ENCODE results near the gene GDF9. TPM values are rescaled to one million over a fixed set of nuclear protein-coding genes. Genes with fewer than 3 reads are reported as not detected.

Gene GDF9
- total RNA-seq, 1 experiment from 2014 or later, result 0.49 TPM

GRCh38 chr5:132865668-132866341 is 464 bp downstream of the GDF9 start:
- TF ChIP-seq EGR1 (IDR thresholded peaks at IDR 0.05; ENCODE audit: low read depth), result 0 out of 2 replicates have a peak, but pooled peaks have one; percentile 52
- no peak for TF ChIP-seq CTCF (IDR thresholded peaks at IDR 0.05 in 2 of 3, conservative IDR thresholded peaks at IDR 0.05 in 1 of 3; ENCODE audit: borderline replicate concordance in 1 of 3, insufficient read depth in 1 of 3, low read depth in 2 of 3, low read length in 2 of 3)
- TF ChIP-seq EZH2phosphoT487 (IDR thresholded peaks at IDR 0.05; ENCODE audit: borderline replicate concordance), result no peak
- Histone ChIP-seq H3K4me2 (ENCODE audit: low read length) (peak overlapping the region; percentile 82), H3K9me2 (ENCODE audit: insufficient read depth) (no peaks in the 10 kb centered on the region), H3K4me3 (replicated peaks in 1 of 2; ENCODE audit: low read depth in 1 of 2, low read length in 2 of 2) (peak overlapping the region; percentile 89 to 98), H3K27ac (ENCODE audit: low read depth, low read length) (peak overlapping the region; percentile 70), H3K79me2 (ENCODE audit: insufficient read depth, low read length) (peaks cover 26% of the 10 kb centered on the region), H3K4me1 (ENCODE audit: control insufficient read depth in 1 of 2, insufficient read depth in 2 of 2, low read length in 2 of 2) (peaks cover 4 to 17% of the 10 kb centered on the region in 2 experiments), H3K36me3 (ENCODE audit: control insufficient read depth in 1 of 2, insufficient read depth in 2 of 2, low read length in 2 of 2) (peaks cover 4 to 15% of the 10 kb centered on the region in 2 experiments; a peak in 2 of 4 replicates), H3K27me3 (ENCODE audit: insufficient read depth, low read length) (no peaks in the 10 kb centered on the region), H2AFZ (ENCODE audit: low read depth, low read length, poor library complexity, severe bottlenecking) (no peak overlapping the region), H3K9me3 (ENCODE audit: control insufficient read depth in 1 of 2, insufficient read depth in 1 of 2, low read depth in 1 of 2, low read length in 2 of 2) (no peaks in the 10 kb centered on the region), H3K9ac (ENCODE audit: low read length) (peak overlapping the region; percentile 99), H4K20me1 (ENCODE audit: insufficient read depth) (no peaks in the 10 kb centered on the region)
- ChIA-PET RAD21 (ENCODE audit: low non-redundant PET in 1 of 2, low total read pairs in 2 of 2, uncharacterized antibody in 2 of 2, unreplicated experiment in 2 of 2) (no interaction called here), POLR2A (interaction anchor here (1.4 to 1.6 kb wide), 2 partner anchors 12 to 35 kb away, joined by 4 to 5 read pairs; partner anchors contain the start of gene SHROOM1), CTCF (interaction anchor here (1.1 to 2.1 kb wide), 3 partner anchors 17 to 479 kb away, joined by 4 to 6 read pairs (median 6); no protein-coding TSS in a partner anchor)
- intact Hi-C loops (cut with micrococcal nuclease), result no loop called here
- BruUV-seq (replicated peaks), result TSS peak; percentile 92
- ATAC-seq, result peak; percentile 61
- DNase-seq (ENCODE audit: low read depth, low spot score), result no peak

GRCh38 chr5:132860742-132861141 is 5.5 kb downstream of the GDF9 start:
- H3K9ac ChIP-seq (ENCODE audit: low read length), result no peak overlapping the region
- no peaks in the 10 kb centered on the region for H3K9me3 ChIP-seq (ENCODE audit: control insufficient read depth in 1 of 2, insufficient read depth in 1 of 2, low read depth in 1 of 2, low read length in 2 of 2)
- no peaks in the 10 kb centered on the region for H3K36me3 ChIP-seq (ENCODE audit: control insufficient read depth in 1 of 2, insufficient read depth in 2 of 2, low read length in 2 of 2)
- H3K27ac ChIP-seq (ENCODE audit: low read depth, low read length), result no peak overlapping the region
- no peak overlapping the region for H3K4me3 ChIP-seq (replicated peaks in 1 of 2; ENCODE audit: low read depth in 1 of 2, low read length in 2 of 2)
- H3K4me1 ChIP-seq (ENCODE audit: control insufficient read depth in 1 of 2, insufficient read depth in 2 of 2, low read length in 2 of 2), result peaks cover 0 to 4% of the 10 kb centered on the region in 2 experiments; a peak in 2 of 4 replicates
- H3K9me2 ChIP-seq (ENCODE audit: insufficient read depth), result no peaks in the 10 kb centered on the region
- intact Hi-C loops (cut with micrococcal nuclease), result no loop called here
- ChIA-PET POLR2A (no interaction called here), CTCF (no interaction called here), RAD21 (ENCODE audit: low non-redundant PET in 1 of 2, low total read pairs in 2 of 2, uncharacterized antibody in 2 of 2, unreplicated experiment in 2 of 2) (no interaction called here)
- H3K4me2 ChIP-seq (ENCODE audit: low read length), result no peak overlapping the region
- H4K20me1 ChIP-seq (ENCODE audit: insufficient read depth), result no peaks in the 10 kb centered on the region
- no peak overlapping the region for H2AFZ ChIP-seq (ENCODE audit: low read depth, low read length, poor library complexity, severe bottlenecking)
- H3K27me3 ChIP-seq (ENCODE audit: insufficient read depth, low read length), result no peaks in the 10 kb centered on the region
- ATAC-seq (no peak), DNase-seq (ENCODE audit: low read depth, low spot score) (no peak)
- BruUV-seq (replicated peaks), result no TSS peak
- H3K79me2 ChIP-seq (ENCODE audit: insufficient read depth, low read length), result no peaks in the 10 kb centered on the region
- no peak for TF ChIP-seq YY1 (IDR thresholded peaks at IDR 0.05; ENCODE audit: extremely low read depth, insufficient replicate concordance, low read depth, low read length)
- no peak for TF ChIP-seq TCF7L2 (IDR thresholded peaks at IDR 0.05; ENCODE audit: borderline replicate concordance, extremely low read depth, insufficient read depth, insufficient read length)
- no peak for TF ChIP-seq ZFX (IDR thresholded peaks at IDR 0.05)
- no peak for TF ChIP-seq ELF1 (IDR thresholded peaks at IDR 0.05; ENCODE audit: borderline replicate concordance, low read depth)
- no peak for TF ChIP-seq JUND (IDR thresholded peaks at IDR 0.05)
- TF ChIP-seq ATF3 (IDR thresholded peaks at IDR 0.05), result no peak
- TF ChIP-seq CTCF (IDR thresholded peaks at IDR 0.05 in 2 of 3, conservative IDR thresholded peaks at IDR 0.05 in 1 of 3; ENCODE audit: borderline replicate concordance in 1 of 3, insufficient read depth in 1 of 3, low read depth in 2 of 3, low read length in 2 of 3), result no peak
- TF ChIP-seq SIN3A (IDR thresholded peaks at IDR 0.05; ENCODE audit: low read depth), result no peak
- no peak for TF ChIP-seq SRF (IDR thresholded peaks at IDR 0.05; ENCODE audit: low read depth)
- TF ChIP-seq ZNF274 (IDR thresholded peaks at IDR 0.05; ENCODE audit: low read depth, low read length), result no peak
- TF ChIP-seq MAX (IDR thresholded peaks at IDR 0.05), result no peak

Data from HCT116 (cell line).